CD14-positive monocyte (primary cell): Measurements from ENCODE around the gene CYP27B1. TPM values are rescaled to one million over a fixed set of nuclear protein-coding genes. Genes with fewer than 3 reads are reported as not detected.

Source experiments
- DNase-seq, 3 donors: peaks; one replicate each; pipeline ENCODE4 v3.0.0-alpha.2; 2011 to 2022
- H2AFZ ChIP-seq: 2 replicates; pipeline ENCODE4 v1.6.0; 2012; ENCODE audit warnings: mild to moderate bottlenecking, low read depth, low read length, inconsistent platforms; ENCODE audit not compliant: insufficient read depth, poor library complexity, severe bottlenecking
- H3K27ac ChIP-seq, 2 donors: 1 replicate in 1 of 2; 2 replicates in 1 of 2; pipeline ENCODE4 v1.5.1; 2012 to 2013; ENCODE audit warnings: low read length in 2 of 2, control low read depth in 1 of 2, inconsistent platforms in 1 of 2, low read depth in 1 of 2, mild to moderate bottlenecking in 1 of 2
- H3K27me3 ChIP-seq, 2 donors: one replicate each; pipeline versions ENCODE4 v1.6.0 to v1.6.1; 2011 to 2013; ENCODE audit warnings: low read length in 2 of 2; ENCODE audit not compliant: control insufficient read depth in 2 of 2, insufficient read depth in 2 of 2
- H3K36me3 ChIP-seq, 2 donors: replicated peaks in 1 of 2; 1 replicate in 1 of 2; 2 replicates in 1 of 2; pipeline versions ENCODE4 v1.5.1 to v1.6.1; 2012 to 2013; ENCODE audit warnings: low read length in 2 of 2, control low read depth in 1 of 2, inconsistent platforms in 1 of 2, mild to moderate bottlenecking in 1 of 2; ENCODE audit not compliant: insufficient read depth in 2 of 2, control insufficient read depth in 1 of 2
- H3K4me1 ChIP-seq, 2 donors: 1 replicate in 1 of 2; 2 replicates in 1 of 2; pipeline versions ENCODE4 v1.5.1 to v1.6.1; 2012 to 2013; ENCODE audit warnings: low read length in 2 of 2, control low read depth in 1 of 2, inconsistent platforms in 1 of 2, mild to moderate bottlenecking in 1 of 2, moderate library complexity in 1 of 2; ENCODE audit not compliant: insufficient read depth in 2 of 2, control insufficient read depth in 1 of 2
- H3K4me2 ChIP-seq: replicated peaks from 2 replicates; pipeline ENCODE3; 2012; ENCODE audit warnings: low read length, moderate library complexity, mild to moderate bottlenecking; ENCODE audit not compliant: poor library complexity, severe bottlenecking; ENCODE audit errors: extremely low read depth
- H3K4me3 ChIP-seq, 3 experiments: fragments of 200-600 bp in 1 of 3; sonication (generic) in 1 of 3; replicated peaks in 1 of 3; 1 replicate in 2 of 3; 2 replicates in 1 of 3; pipeline ENCODE4 v1.5.1; 2011 to 2013; ENCODE audit warnings: low read length in 3 of 3, mild to moderate bottlenecking in 3 of 3, control low read depth in 2 of 3, low read depth in 2 of 3, inconsistent platforms in 1 of 3, moderate library complexity in 1 of 3
- H3K79me2 ChIP-seq: 2 replicates; pipeline ENCODE4 v1.6.0; 2012; ENCODE audit warnings: mild to moderate bottlenecking, control low read depth, inconsistent platforms, low read length, moderate library complexity; ENCODE audit not compliant: insufficient read depth
- H3K9ac ChIP-seq: 2 replicates; pipeline ENCODE4 v1.6.0; 2017; ENCODE audit warnings: low read length, mild to moderate bottlenecking; ENCODE audit not compliant: insufficient read depth, poor library complexity, severe bottlenecking
- H3K9me3 ChIP-seq, 2 donors: replicated peaks in 1 of 2; 1 replicate in 1 of 2; 2 replicates in 1 of 2; pipeline versions ENCODE4 v1.5.1 to v1.6.1; 2012 to 2013; ENCODE audit warnings: low read length in 2 of 2, control low read depth in 1 of 2; ENCODE audit not compliant: control insufficient read depth in 1 of 2, insufficient read depth in 1 of 2
- H4K20me1 ChIP-seq: 2 replicates; pipeline ENCODE4 v1.6.0; 2012; ENCODE audit warnings: mild to moderate bottlenecking, low read length, control low read depth, moderate library complexity; ENCODE audit not compliant: insufficient read depth
- H3K27ac Mint-ChIP-seq, 7 donors: one replicate each; pipeline ENCODE4 v1.8.0; 2020; ENCODE audit warnings: mild to moderate bottlenecking in 7 of 7, mixed read lengths in 7 of 7, moderate library complexity in 6 of 7, inconsistent platforms in 2 of 7
- H3K27me3 Mint-ChIP-seq, 3 donors: one replicate each; pipeline ENCODE4 v1.8.0; 2021 to 2022; ENCODE audit warnings: low read depth in 3 of 3, mild to moderate bottlenecking in 3 of 3, mixed read lengths in 3 of 3, moderate library complexity in 3 of 3, inconsistent platforms in 1 of 3
- H3K36me3 Mint-ChIP-seq, 2 donors: one replicate each; pipeline ENCODE4 v1.8.0; 2020; ENCODE audit warnings: mixed read lengths in 2 of 2, inconsistent platforms in 1 of 2, mild to moderate bottlenecking in 1 of 2
- H3K4me1 Mint-ChIP-seq: one replicate; pipeline ENCODE4 v1.8.0; 2020; ENCODE audit warnings: mild to moderate bottlenecking, mixed read lengths
- H3K4me3 Mint-ChIP-seq, 2 donors: one replicate each; pipeline ENCODE4 v1.8.0; 2020; ENCODE audit warnings: mild to moderate bottlenecking in 2 of 2, mixed read lengths in 2 of 2, moderate library complexity in 1 of 2
- H3K9me3 Mint-ChIP-seq, 7 donors: one replicate each; pipeline ENCODE4 v1.8.0; 2020 to 2022; ENCODE audit warnings: mixed read lengths in 7 of 7, mild to moderate bottlenecking in 6 of 7, moderate library complexity in 6 of 7, inconsistent platforms in 2 of 7
- CTCF ChIP-seq: fragments of 200-600 bp; IDR thresholded peaks from one replicate; pipeline ENCODE4 v1.8.0; 2022; ENCODE audit warnings: antibody characterized with exemption, mild to moderate bottlenecking
- WGBS: methylation state at CpG from one replicate; pipeline ENCODE4 v1.1.5; 2013; ENCODE audit warnings: missing lambda C conversion rate; ENCODE audit not compliant: insufficient coverage; 5-methylcytosine and 5-hydroxymethylcytosine counted together
- intact Hi-C, 2 donors: fragments of 100-400 bp; cut with micrococcal nuclease; formaldehyde crosslinking; loops; one replicate each; pipeline versions ENCODE4 v1.15.0 to v1.15.1; 2023
- polyA plus RNA-seq, 3 donors: library from polyadenylated mRNA; depleted of rRNA in 1 of 3; unstranded in 2 of 3; stranded (reverse) in 1 of 3; fragments of 300-500 nt in 2 of 3; fragments of >200 nt in 1 of 3; fragmentation: Illumina TruSeq in 2 of 3; gene quantifications; 1 replicate in 2 of 3; 2 replicates in 1 of 3; pipeline ENCODE4 v1.2.3, GENCODE V29; 2012 to 2021

Gene CYP27B1
- polyA plus RNA-seq, 3 donors, result 0.81 TPM; not detected in 2

GRCh38 chr12:57808351-57808750 lies 41.5 kb upstream of the CYP27B1 start:
- Histone ChIP-seq H3K9ac (no peak overlapping the region), H3K4me1 (peaks cover 6 to 7% of the 10 kb centered on the region in 2 donors), H3K79me2 (no peaks in the 10 kb centered on the region), H3K27me3 (no peaks in the 10 kb centered on the region), H4K20me1 (no peaks in the 10 kb centered on the region), H3K4me2 (no peak overlapping the region), H3K4me3 (no peak overlapping the region), H3K27ac (no peak overlapping the region), H3K36me3 (peaks cover 18 to 46% of the 10 kb centered on the region in 2 donors), H3K9me3 (no peaks in the 10 kb centered on the region), H2AFZ (no peak overlapping the region)
- intact Hi-C loops, result no loop called here
- H3K36me3 Mint-ChIP-seq, result peaks cover 21 to 40% of the 10 kb centered on the region in 2 donors
- WGBS, result 100% methylated on average over 4 of the region's 5 CpGs
- H3K27ac Mint-ChIP-seq, result no peak overlapping the region
- no peak for TF ChIP-seq CTCF
- H3K4me3 Mint-ChIP-seq, result no peak overlapping the region
- peaks cover 0 to 5% (median 2%) of the 10 kb centered on the region in 3 donors for H3K27me3 Mint-ChIP-seq
- H3K4me1 Mint-ChIP-seq, result peaks cover 9% of the 10 kb centered on the region
- H3K9me3 Mint-ChIP-seq, result peaks cover 0 to 5% (median 0%) of the 10 kb centered on the region in 7 donors
- no peak for DNase-seq

- Histone ChIP-seq H3K4me1 (peaks cover 6 to 7% of the 10 kb centered on the region in 2 donors), H3K9me3 (no peaks in the 10 kb centered on the region), H3K27me3 (no peaks in the 10 kb centered on the region), H3K9ac (no peak overlapping the region), H3K79me2 (no peaks in the 10 kb centered on the region), H2AFZ (no peak overlapping the region), H3K27ac (no peak overlapping the region), H3K36me3 (peaks cover 23 to 57% of the 10 kb centered on the region in 2 donors), H3K4me2 (no peak overlapping the region), H4K20me1 (no peaks in the 10 kb centered on the region), H3K4me3 (no peak overlapping the region)
- 95% methylated on average over 9 of the region's 9 CpGs for WGBS
- no peak for TF ChIP-seq CTCF
- Mint-ChIP-seq H3K4me1 (peaks cover 9% of the 10 kb centered on the region), H3K4me3 (no peak overlapping the region), H3K36me3 (peaks cover 30 to 48% of the 10 kb centered on the region in 2 donors), H3K9me3 (peaks cover 0 to 4% (median 0%) of the 10 kb centered on the region in 7 donors), H3K27me3 (peaks cover 0 to 5% (median 2%) of the 10 kb centered on the region in 3 donors), H3K27ac (no peak overlapping the region)
- no peak for DNase-seq
- intact Hi-C loops, result no loop called here
These were observed 40.4 kb upstream of the CYP27B1 start for GRCh38 chr12:57807285-57807684.
